ENCODE measurements around the gene MYO10.

Gene MYO10

GRCh38 chr5:16819522-16820167 lies 116.4 kb downstream of the MYO10 start:
- DNase-seq (ENCODE audit: low read depth in 2 of 3, low spot score in 2 of 3), result no peak

GRCh38 chr5:16815432-16815831 lies 120.7 kb downstream of the MYO10 start:
- no peak for DNase-seq (ENCODE audit: low read depth in 2 of 3, low spot score in 2 of 3)

- no peak for DNase-seq (ENCODE audit: low read depth in 2 of 3, low spot score in 2 of 3)
Observed at GRCh38 chr5:16812911-16813310, 123.2 kb downstream of the MYO10 start.

- DNase-seq (ENCODE audit: low read depth in 2 of 3, low spot score in 2 of 3), result no peak
Observed at GRCh38 chr5:16812448-16812847, 123.6 kb downstream of the MYO10 start.

- DNase-seq (ENCODE audit: low read depth in 2 of 3, low spot score in 2 of 3), result no peak
Observed at GRCh38 chr5:16810208-16810854, 125.8 kb downstream of the MYO10 start.

- DNase-seq (ENCODE audit: low read depth in 2 of 3, low spot score in 2 of 3), result no peak
Observed at GRCh38 chr5:16809395-16810207, 126.5 kb downstream of the MYO10 start.

DNA sequence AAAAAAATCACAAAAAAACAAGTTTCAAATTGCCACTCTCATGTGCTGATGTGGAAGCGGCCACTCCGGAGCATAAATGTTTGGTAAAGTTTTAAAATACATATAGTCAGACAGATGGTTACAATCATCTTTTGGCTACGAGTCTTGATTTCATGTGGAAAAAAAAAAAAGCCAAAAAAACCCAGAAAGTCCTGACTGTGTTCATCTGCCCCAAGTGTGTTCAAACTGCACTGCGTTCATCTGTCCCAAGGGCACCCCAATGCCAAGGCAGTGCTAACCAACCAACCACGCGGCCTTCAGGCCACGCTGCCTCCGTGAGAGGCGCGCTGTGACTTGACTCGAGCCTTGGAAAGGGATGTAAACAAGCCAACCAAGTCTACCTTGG lies 127.1 kb downstream of the MYO10 start:
- no peak for DNase-seq (ENCODE audit: low read depth in 2 of 3, low spot score in 2 of 3)

DNA sequence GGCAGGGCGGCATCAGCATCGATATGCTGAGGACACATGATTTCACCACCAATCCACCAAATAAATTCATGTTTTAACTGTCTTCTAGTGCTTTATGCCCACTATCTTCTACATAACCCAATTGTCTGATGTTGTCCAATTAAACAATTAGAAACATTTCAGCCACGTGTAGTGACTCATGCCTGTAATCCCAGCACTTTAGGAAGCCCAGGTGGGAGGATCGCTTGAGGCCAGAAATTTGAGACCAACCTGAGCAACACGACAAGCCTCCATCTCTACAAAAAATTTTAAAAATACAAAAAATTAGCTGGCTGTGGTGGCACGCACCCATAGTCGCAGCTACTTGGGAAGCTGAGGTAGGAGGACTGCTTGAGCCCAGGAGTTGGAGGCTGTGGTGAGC lies 128.1 kb downstream of the MYO10 start:
- no peak for DNase-seq (ENCODE audit: low read depth in 2 of 3, low spot score in 2 of 3)

GRCh38 chr5:16807547-16807864 lies 128.6 kb downstream of the MYO10 start:
- no peak for DNase-seq (ENCODE audit: low read depth in 2 of 3, low spot score in 2 of 3)

- no peak for DNase-seq (ENCODE audit: low read depth in 2 of 3, low spot score in 2 of 3)
Observed at GRCh38 chr5:16806711-16807546, 129.2 kb downstream of the MYO10 start.

GRCh38 chr5:16805486-16805885 lies 130.6 kb downstream of the MYO10 start:
- no peak for DNase-seq (ENCODE audit: low read depth in 2 of 3, low spot score in 2 of 3)

DNA sequence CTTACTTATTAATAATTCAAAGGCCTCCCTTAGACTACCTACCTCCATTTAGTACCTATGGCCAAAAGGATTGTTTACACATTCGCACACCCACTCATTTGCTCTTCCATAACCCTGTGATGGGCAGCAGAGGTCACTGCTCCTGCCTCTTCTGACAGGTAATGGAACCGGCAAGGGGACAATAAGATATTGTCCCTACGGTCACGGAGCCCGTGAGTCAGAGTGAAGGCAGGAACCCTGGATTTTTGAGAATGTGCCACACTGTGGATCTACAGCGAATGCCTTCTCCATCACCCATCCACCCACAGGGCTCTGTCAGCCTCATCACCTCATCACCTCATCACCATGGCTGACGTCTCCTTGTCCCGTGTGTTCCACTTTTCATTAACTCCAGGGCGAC lies 132.3 kb downstream of the MYO10 start:
- DNase-seq (ENCODE audit: low read depth in 2 of 3, low spot score in 2 of 3), result no peak

GRCh38 chr5:16800477-16800876 lies 135.6 kb downstream of the MYO10 start:
- no peak for DNase-seq (ENCODE audit: low read depth in 2 of 3, low spot score in 2 of 3)

DNA sequence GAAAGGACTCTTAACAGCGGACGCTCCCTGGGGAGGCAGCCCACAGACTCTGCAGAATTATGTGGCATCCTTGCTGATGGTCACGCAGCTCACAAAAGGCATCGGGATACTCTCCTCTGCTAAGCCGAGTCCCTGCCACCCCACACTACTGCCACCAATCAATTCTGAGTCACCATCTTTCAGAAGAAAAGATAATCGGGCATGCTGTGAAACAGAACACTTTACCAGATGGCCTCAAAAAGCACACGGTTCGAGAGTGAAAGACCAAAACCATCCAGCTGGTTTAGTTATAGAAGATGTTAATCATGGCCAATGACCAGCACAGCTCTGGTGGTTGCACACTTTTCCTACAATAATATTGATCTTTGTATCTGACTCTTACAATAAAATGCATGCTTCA lies 136.3 kb downstream of the MYO10 start:
- no peak for DNase-seq (ENCODE audit: low read depth in 2 of 3, low spot score in 2 of 3)

DNA sequence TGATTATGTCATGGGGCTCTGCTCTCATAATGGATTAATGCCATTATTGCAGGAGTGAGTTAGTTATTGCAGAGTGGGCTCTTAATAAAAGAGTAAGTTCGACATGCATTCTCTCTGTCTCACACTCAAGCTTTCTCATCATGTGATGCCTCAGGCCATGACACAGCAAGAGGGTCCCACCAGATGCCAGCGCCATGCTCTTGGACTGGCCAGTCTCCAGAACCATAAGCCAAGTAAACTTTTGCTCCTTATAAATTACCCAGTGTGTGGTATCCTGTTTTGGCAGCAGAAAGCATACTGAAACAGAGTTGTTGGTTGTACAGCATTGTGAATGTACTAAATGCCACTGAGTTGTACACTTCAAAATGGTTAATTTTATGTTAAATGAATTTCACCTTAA lies 138.1 kb downstream of the MYO10 start:
- no peak for DNase-seq (ENCODE audit: low read depth in 2 of 3, low spot score in 2 of 3)

- no peak for DNase-seq (ENCODE audit: low read depth in 2 of 3, low spot score in 2 of 3)
Observed at GRCh38 chr5:16794269-16794913, 141.7 kb downstream of the MYO10 start.

DNA sequence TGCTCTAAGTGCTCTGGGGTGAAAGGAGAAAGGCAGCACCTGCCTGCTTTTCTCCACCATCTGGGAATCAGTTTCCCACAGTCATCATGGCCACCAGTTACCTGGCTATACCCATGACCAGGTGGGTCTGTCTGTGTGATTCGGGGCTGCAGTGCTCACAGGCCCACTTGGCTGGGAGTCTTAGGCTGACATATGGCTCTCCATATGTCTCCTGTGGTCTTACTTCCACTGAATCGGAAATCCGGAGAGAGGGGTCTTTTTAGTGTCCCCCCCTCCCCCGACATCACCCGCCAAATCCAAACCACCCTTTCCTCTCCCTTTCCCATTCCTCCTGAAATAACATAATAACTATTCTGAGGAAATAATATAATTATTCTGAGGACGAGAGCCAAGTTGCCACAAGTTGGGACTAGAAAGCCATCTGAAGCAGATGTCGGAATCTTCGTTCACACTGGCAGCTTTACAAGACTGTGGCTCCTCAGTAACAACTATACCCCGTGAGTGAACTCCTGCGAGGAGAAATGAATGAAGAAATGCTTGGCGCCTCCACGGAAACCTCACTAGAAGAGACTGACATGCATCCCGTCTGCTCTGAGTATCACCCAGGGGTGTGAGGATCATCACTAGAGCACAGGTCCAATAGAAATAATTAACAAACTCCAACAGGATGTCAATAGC lies 143.4 kb downstream of the MYO10 start:
- no peak for DNase-seq (ENCODE audit: low read depth in 2 of 3, low spot score in 2 of 3)

DNA sequence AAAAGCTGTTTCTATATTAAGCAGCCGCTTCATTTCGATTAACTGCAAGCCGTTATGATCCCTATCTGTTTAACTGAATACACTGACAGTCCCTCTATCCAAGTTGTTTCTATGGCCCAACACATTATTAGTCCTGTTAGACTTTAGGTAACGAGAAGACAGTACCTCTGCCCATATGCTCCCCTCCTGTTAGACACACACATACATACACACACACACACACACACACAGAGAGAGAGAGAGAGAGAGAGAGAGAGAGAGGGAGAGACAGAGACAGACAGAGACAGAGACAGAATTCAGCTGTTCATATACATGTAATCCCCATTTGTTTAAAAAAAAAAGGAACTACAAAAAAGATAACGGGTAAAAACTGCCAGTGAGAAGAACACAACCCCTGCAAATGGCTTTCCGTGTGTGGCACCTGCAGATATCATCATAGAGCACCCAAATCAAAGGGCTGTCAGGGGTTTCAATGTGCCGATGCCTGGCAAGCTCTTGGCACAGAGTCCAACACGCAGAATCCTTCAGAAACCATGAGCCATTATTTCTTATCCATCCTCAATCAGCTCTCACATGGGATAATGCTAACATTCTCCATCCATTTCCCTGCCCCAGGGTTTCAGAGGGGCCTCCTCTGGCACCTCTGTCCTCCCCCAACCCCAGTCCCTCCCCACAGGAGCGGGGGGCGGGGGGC lies 144.0 kb downstream of the MYO10 start:
- DNase-seq (ENCODE audit: low read depth in 2 of 3, low spot score in 2 of 3), result no peak

GRCh38 chr5:16791036-16791705 lies 144.9 kb downstream of the MYO10 start:
- no peak for DNase-seq (ENCODE audit: low read depth in 2 of 3, low spot score in 2 of 3)
